ENCODE measurements around the gene TNFAIP3. TPM values are rescaled to one million over a fixed set of nuclear protein-coding genes. Genes with fewer than 3 reads are reported as not detected.

TNFAIP3 gene
- total RNA-seq, 2 donors from 2014 or later = 9.6 to 12.5 TPM

- no peaks in the 10 kb centered on the region for H3K4me1 ChIP-seq
- TF ChIP-seq CTCF (IDR thresholded peaks at IDR 0.05) (no peak), POLR2A (IDR thresholded peaks at IDR 0.05) (no peak)
- 95 to 97% methylated on average over 1 of the region's 1 CpG for WGBS, 2 donors
- intact Hi-C loops (cut with DNase I) = no loop called here
- ATAC-seq (no peak), DNase-seq (no peak)
- no peak overlapping the region for H3K27ac ChIP-seq
- H3K27me3 ChIP-seq = no peaks in the 10 kb centered on the region
- no peaks in the 10 kb centered on the region for H3K9me3 ChIP-seq
- no peaks in the 10 kb centered on the region for H3K36me3 ChIP-seq (replicated peaks in 1 of 2; ENCODE audit: insufficient read depth in 1 of 2, low read depth in 2 of 2)
- H3K4me3 ChIP-seq = no peak overlapping the region
These were observed 50.7 kb downstream of the TNFAIP3 start for GRCh38 chr6:137917551-137918325.

GRCh38 chr6:137919502-137919823 is 52.4 kb downstream of the TNFAIP3 start:
- H3K36me3 ChIP-seq (replicated peaks in 1 of 2; ENCODE audit: insufficient read depth in 1 of 2, low read depth in 2 of 2) = no peaks in the 10 kb centered on the region
- H3K4me1 ChIP-seq = no peaks in the 10 kb centered on the region
- intact Hi-C loops (cut with DNase I) = no loop called here
- DNase-seq (no peak), ATAC-seq (no peak)
- H3K4me3 ChIP-seq = no peak overlapping the region
- H3K27ac ChIP-seq = no peak overlapping the region
- WGBS, 2 donors = 79 to 84% methylated on average over 3 of the region's 3 CpGs
- H3K27me3 ChIP-seq = no peaks in the 10 kb centered on the region
- no peak for TF ChIP-seq CTCF (IDR thresholded peaks at IDR 0.05)
- TF ChIP-seq POLR2A (IDR thresholded peaks at IDR 0.05) = no peak
- no peaks in the 10 kb centered on the region for H3K9me3 ChIP-seq

GRCh38 chr6:137919837-137920730 is 53.0 kb downstream of the TNFAIP3 start:
- Histone ChIP-seq H3K4me3 (no peak overlapping the region), H3K4me1 (no peaks in the 10 kb centered on the region), H3K36me3 (replicated peaks in 1 of 2; ENCODE audit: insufficient read depth in 1 of 2, low read depth in 2 of 2) (no peaks in the 10 kb centered on the region), H3K27ac (no peak overlapping the region), H3K9me3 (no peaks in the 10 kb centered on the region), H3K27me3 (no peaks in the 10 kb centered on the region)
- no peak for TF ChIP-seq POLR2A (IDR thresholded peaks at IDR 0.05)
- no peak for TF ChIP-seq CTCF (IDR thresholded peaks at IDR 0.05)
- DNase-seq = no peak
- 67 to 78% methylated on average over 7 to 8 of the region's 8 CpGs for WGBS, 2 donors
- intact Hi-C loops (cut with DNase I) = no loop called here
- no peak for ATAC-seq

DNA sequence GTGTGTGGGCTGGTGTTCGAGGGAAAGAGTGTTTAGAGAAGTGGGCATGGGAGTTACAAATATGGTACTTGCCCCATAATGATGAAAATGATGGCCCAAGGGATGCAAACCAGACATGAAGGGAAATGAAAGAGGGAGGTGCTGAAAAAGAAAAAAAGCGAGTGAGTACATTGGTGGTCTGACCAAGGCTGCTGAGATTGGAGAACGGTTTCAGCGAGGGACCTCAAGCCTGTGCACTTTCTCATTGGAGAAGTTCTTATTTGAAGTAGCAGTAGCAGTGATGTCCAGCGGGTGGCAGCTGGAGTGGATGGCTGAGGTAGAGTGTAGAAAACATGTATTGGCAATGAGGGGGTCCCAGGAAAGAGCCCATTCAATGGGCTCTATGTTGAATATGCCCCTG is 54.8 kb downstream of the TNFAIP3 start:
- no peaks in the 10 kb centered on the region for H3K27me3 ChIP-seq
- TF ChIP-seq POLR2A (IDR thresholded peaks at IDR 0.05) (no peak), CTCF (IDR thresholded peaks at IDR 0.05) (no peak)
- ATAC-seq = no peak
- no peak overlapping the region for H3K27ac ChIP-seq
- DNase-seq = no peak
- no peaks in the 10 kb centered on the region for H3K4me1 ChIP-seq
- H3K36me3 ChIP-seq (replicated peaks in 1 of 2; ENCODE audit: insufficient read depth in 1 of 2, low read depth in 2 of 2) = no peaks in the 10 kb centered on the region
- no peak overlapping the region for H3K4me3 ChIP-seq
- no peaks in the 10 kb centered on the region for H3K9me3 ChIP-seq
- WGBS, 2 donors = 71 to 84% methylated on average over 5 of the region's 5 CpGs
- intact Hi-C loops (cut with DNase I) = no loop called here
